Left ventricle myocardium inferior (tissue), 1 donor: Measurements from ENCODE around the gene TOMT. TPM values are rescaled to one million over a fixed set of nuclear protein-coding genes. Genes with fewer than 3 reads are reported as not detected.

Experiments used
- DNase-seq: peaks from one replicate; pipeline ENCODE4 v3.0.0-alpha.2; 2020
- H3K27ac ChIP-seq: fragments of 200-600 bp; replicated peaks from 2 replicates; pipeline ENCODE4 v1.8.0; 2021
- H3K27me3 ChIP-seq: fragments of 200-600 bp; 2 replicates; pipeline ENCODE4 v1.8.0; 2021; ENCODE audit warnings: low read depth
- H3K36me3 ChIP-seq: fragments of 200-600 bp; 2 replicates; pipeline ENCODE4 v1.8.0; 2021
- H3K4me1 ChIP-seq: fragments of 200-600 bp; 2 replicates; pipeline ENCODE4 v1.8.0; 2021
- H3K4me3 ChIP-seq: fragments of 200-600 bp; 2 replicates; pipeline ENCODE4 v1.8.0; 2021; ENCODE audit warnings: mild to moderate bottlenecking, moderate library complexity
- H3K9me3 ChIP-seq: fragments of 200-600 bp; replicated peaks from 2 replicates; pipeline ENCODE4 v1.8.0; 2021
- CTCF ChIP-seq: fragments of 200-600 bp; IDR thresholded peaks from 2 replicates; pipeline ENCODE4 v1.8.0; 2021; ENCODE audit warnings: antibody characterized with exemption, mild to moderate bottlenecking, borderline replicate concordance
- intact Hi-C: fragments of 100-400 bp; cut with micrococcal nuclease; formaldehyde crosslinking; loops from one replicate; pipeline ENCODE4 v1.11.0; 2022
- microRNA-seq: library from miRNA; unstranded; fragments of <30 nt; microRNA quantifications from one replicate; pipeline ENCODE4 v1.2.0, GENCODE V29; 2020
- total RNA-seq: library from RNA; stranded (reverse); fragmentation: NEBNext Ultra II Directional; extraction: Animal tissue kit (Norgen Biotek cat#: 25700); gene quantifications from one replicate; pipeline ENCODE4 v1.2.1, GENCODE V29; 2021
- donor health status: DM: no; HTN: yes; CAD: no; lungs with severe emphysema.

TOMT gene
- total RNA-seq, 1 donor from 2014 or later: not detected

- no peak for DNase-seq
- intact Hi-C loops: no loop called here
- Histone ChIP-seq H3K9me3 (no peaks in the 10 kb centered on the region), H3K27ac (no peak overlapping the region), H3K27me3 (peaks cover 18% of the 10 kb centered on the region), H3K36me3 (no peaks in the 10 kb centered on the region), H3K4me1 (no peaks in the 10 kb centered on the region), H3K4me3 (no peak overlapping the region)
- TF ChIP-seq CTCF: no peak
These were observed 49.1 kb downstream of the TOMT start for GRCh38 chr11:72154816-72155215.

- no peak for TF ChIP-seq CTCF
- DNase-seq: no peak
- no peak overlapping the region for H3K27ac ChIP-seq
- peaks cover 27% of the 10 kb centered on the region for H3K27me3 ChIP-seq
- H3K4me3 ChIP-seq: no peak overlapping the region
- H3K36me3 ChIP-seq: no peaks in the 10 kb centered on the region
- H3K4me1 ChIP-seq: no peaks in the 10 kb centered on the region
- intact Hi-C loops: no loop called here
- no peaks in the 10 kb centered on the region for H3K9me3 ChIP-seq
These were observed 50.0 kb downstream of the TOMT start for GRCh38 chr11:72155751-72156150.

GRCh38 chr11:72157131-72157530, 51.4 kb downstream of the TOMT start:
- intact Hi-C loops: no loop called here
- Histone ChIP-seq H3K27me3 (peaks cover 33% of the 10 kb centered on the region), H3K27ac (no peak overlapping the region), H3K9me3 (no peaks in the 10 kb centered on the region), H3K4me3 (no peak overlapping the region), H3K4me1 (no peaks in the 10 kb centered on the region), H3K36me3 (no peaks in the 10 kb centered on the region)
- no peak for DNase-seq
- TF ChIP-seq CTCF: no peak

Small RNA genes lying within 50 kb of the gene (microRNA-seq; reads per million reads assigned to microRNA genes)
- gene MIR3165: not detected

Other genes starting within 250 kb of the TOMT start
- not detected for gene DEFB131B, start 227.5 kb upstream of the TOMT start, total RNA-seq
- gene XNDC1N, start 177.3 kb upstream of the TOMT start, total RNA-seq: 2.5 TPM
- gene RNF121, start 176.9 kb upstream of the TOMT start, total RNA-seq: 23.0 TPM
- gene IL18BP, start 107.0 kb upstream of the TOMT start, total RNA-seq: 4.9 TPM
- 82.5 TPM for gene NUMA1, start 25.4 kb upstream of the TOMT start, total RNA-seq
- 3.5 TPM for gene LRRC51, start 25.1 kb upstream of the TOMT start, total RNA-seq
- gene LAMTOR1, start 2.6 kb upstream of the TOMT start, total RNA-seq: 82.0 TPM
- 43.9 TPM for gene ANAPC15, start 6.8 kb downstream of the TOMT start, total RNA-seq
- 1.7 TPM for gene FOLR3, start 29.8 kb downstream of the TOMT start, total RNA-seq
- gene FOLR1, start 86.2 kb downstream of the TOMT start, total RNA-seq: 0.49 TPM
- 20.9 TPM for gene FOLR2, start 110.9 kb downstream of the TOMT start, total RNA-seq
- 115 TPM for gene INPPL1, start 118.8 kb downstream of the TOMT start, total RNA-seq
- not detected for gene PHOX2A, start 138.3 kb downstream of the TOMT start, total RNA-seq